Measurements from ENCODE around the gene TMEM236.

TMEM236 gene

GRCh38 chr10:17820943-17821342 is 68.9 kb downstream of the TMEM236 start:
- DNase-seq (ENCODE audit: low read depth), result no peak

DNA sequence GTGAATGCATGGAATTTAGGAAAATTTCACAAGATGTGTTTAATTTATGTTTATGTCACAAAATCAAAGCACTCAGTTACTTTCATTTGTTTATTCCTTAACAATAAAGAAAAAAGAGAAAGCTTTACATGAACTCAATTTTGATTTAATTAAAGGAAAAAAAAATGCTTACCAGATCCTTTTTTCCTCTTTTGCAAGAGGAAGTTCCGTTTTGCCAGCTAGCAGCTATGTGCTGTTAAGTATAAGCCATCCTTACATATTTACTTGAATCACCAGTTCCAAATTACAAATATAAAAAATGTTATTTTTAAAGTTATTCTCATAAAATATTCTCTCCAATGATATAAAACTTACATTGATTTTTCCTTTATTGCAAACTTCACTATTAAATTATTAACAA is 69.9 kb downstream of the TMEM236 start:
- DNase-seq (ENCODE audit: low read depth), result no peak

GRCh38 chr10:17831341-17831740 is 79.3 kb downstream of the TMEM236 start:
- no peak for DNase-seq (ENCODE audit: low read depth)

- DNase-seq (ENCODE audit: low read depth), result no peak
These were observed 79.9 kb downstream of the TMEM236 start for GRCh38 chr10:17831896-17832295.

GRCh38 chr10:17833656-17834055 is 81.7 kb downstream of the TMEM236 start:
- no peak for DNase-seq (ENCODE audit: low read depth)

DNA sequence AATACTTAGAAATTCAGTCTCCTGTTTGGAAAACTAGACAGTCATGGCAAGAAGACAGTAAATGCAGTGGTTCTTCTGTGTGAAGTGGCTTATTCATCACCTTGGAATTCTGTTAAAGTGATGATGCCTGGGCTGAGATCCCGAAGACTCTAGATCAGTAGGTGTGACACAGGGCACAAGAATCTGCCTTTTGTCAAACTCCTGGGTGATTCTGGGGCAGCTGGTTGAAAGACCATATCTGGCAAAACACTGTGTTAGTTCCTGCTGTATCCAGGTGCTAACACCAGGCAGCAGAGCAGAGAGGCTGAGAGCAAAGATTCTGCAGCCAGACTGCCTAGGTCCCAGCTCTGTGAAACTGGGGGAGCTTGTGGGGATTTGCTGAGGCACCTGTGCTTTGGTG is 83.7 kb downstream of the TMEM236 start:
- peak; percentile 68 for DNase-seq (ENCODE audit: low read depth)

- DNase-seq (ENCODE audit: low read depth), result peak; percentile 49
These were observed 84.9 kb downstream of the TMEM236 start for GRCh38 chr10:17836942-17837341.

GRCh38 chr10:17838080-17838648 is 86.2 kb downstream of the TMEM236 start:
- no peak for DNase-seq (ENCODE audit: low read depth)

DNA sequence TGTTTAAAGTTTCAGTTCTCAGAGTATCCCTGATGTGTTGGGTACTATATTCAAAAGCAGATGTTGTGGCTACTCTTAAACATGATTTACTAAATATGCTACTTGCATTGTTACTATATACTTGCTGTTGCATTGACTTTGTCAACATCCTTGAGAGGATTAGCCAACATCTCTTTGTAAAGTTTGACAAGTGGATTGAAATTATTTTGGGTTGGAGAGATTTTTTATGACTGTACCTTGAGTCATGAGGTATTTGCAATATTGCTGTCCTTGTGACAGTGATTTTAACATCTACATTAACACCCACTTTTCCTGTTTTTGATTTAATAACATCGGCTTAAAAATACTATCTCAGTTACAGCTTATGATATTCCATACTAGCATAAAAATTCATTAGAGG is 89.0 kb downstream of the TMEM236 start:
- DNase-seq (ENCODE audit: low read depth), result no peak

DNA sequence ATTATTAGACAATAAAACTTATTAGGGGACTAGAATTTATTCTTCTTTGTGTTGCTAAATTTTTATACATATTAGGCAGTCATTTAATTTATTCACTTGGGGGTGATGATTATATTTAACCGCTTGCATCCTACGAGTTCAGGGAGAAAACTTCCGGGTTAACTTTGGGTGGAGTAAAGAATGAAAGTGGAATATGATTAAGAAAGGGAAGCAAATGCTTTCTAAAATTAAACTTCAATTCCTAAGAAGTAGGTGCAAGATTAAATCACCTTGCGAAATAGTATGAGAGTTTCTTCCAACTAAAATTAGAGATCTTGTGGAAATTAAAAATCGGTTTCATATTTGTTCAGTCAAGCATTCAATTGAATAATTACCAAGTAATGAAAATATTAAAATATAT is 90.6 kb downstream of the TMEM236 start:
- no peak for DNase-seq (ENCODE audit: low read depth)

DNA sequence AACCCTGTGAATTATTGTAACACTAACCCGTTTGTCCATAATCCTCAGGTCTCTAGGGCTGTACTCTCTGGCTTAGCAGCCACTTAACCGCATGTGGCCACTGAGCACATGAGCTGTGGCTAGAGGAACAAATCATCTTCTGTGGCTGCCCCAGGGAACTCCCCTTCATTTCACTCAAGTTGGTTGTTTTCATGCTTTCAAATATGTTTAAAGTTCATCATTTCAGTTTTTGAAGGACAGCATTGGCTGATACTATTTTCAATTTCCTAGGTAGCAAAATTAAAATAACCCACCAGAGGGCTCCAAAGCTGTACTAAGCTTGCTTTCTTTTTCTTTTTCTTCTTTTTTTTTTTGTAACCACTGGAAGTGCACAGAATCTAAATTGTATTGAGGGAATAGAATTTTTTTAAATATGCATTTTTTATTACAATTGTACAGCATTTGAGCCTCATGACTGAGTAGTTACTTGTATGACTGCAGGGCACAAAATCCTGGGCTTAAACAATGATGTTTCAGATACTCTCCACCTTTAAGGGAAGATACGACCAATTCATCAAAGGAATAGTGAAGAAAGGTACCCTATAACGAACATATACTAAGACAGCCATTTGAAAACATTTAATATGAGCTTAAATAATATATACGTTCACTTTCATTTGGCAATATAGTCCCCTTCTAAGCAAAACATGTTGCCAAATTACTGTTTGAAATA is 95.7 kb downstream of the TMEM236 start:
- no peak for DNase-seq (ENCODE audit: low read depth)

GRCh38 chr10:17848646-17849045 is 96.6 kb downstream of the TMEM236 start:
- no peak for DNase-seq (ENCODE audit: low read depth)
